ENCODE data around the gene CACNA1A. TPM values are rescaled to one million over a fixed set of nuclear protein-coding genes. Genes with fewer than 3 reads are reported as not detected.

The CACNA1A gene
- total and polyA plus RNA-seq, 2 experiments from 2014 or later, result 3.0 to 8.5 TPM

- no peak for DNase-seq
- Histone ChIP-seq H3K79me2 (ENCODE audit: insufficient read depth) (no peaks in the 10 kb centered on the region), H2AFZ (no peak overlapping the region), H3K27me3 (replicated peaks; ENCODE audit: insufficient read depth) (no peaks in the 10 kb centered on the region), H3K36me3 (ENCODE audit: low read depth) (no peaks in the 10 kb centered on the region), H3K4me3 (no peak overlapping the region), H3K9ac (no peak overlapping the region), H3F3A (ENCODE audit: insufficient read depth) (no peaks in the 10 kb centered on the region), H3K4me1 (ENCODE audit: insufficient read depth) (no peaks in the 10 kb centered on the region), H3K9me3 (ENCODE audit: low read depth) (no peaks in the 10 kb centered on the region), H3K9me2 (ENCODE audit: insufficient read depth) (no peaks in the 10 kb centered on the region), H3K27ac (no peak overlapping the region), H4K20me1 (ENCODE audit: insufficient read depth) (peaks cover 4% of the 10 kb centered on the region; the same call in 1 of the 2 replicates), H3K4me2 (ENCODE audit: unreplicated experiment) (no peak overlapping the region)
- in situ Hi-C loops (cut with MboI), result no loop called here
- 27 to 34% methylated on average over 7 of the region's 7 CpGs for WGBS, 2 experiments (ENCODE audit: low coverage in 1 of 2, low lambda C conversion rate in 2 of 2, missing lambda C conversion rate in 2 of 2)
- TF ChIP-seq EZH2 (IDR thresholded peaks at IDR 0.05; ENCODE audit: insufficient read depth, poor library complexity, severe bottlenecking) (no peak), EZH2phosphoT487 (IDR thresholded peaks at IDR 0.05; ENCODE audit: insufficient read depth, low read depth) (no peak)
Observed at GRCh38 chr19:13460045-13460444, 46.2 kb downstream of the CACNA1A start.

- Histone ChIP-seq H3K9ac (no peak overlapping the region), H3K79me2 (ENCODE audit: insufficient read depth) (no peaks in the 10 kb centered on the region), H3K27ac (no peak overlapping the region), H3K4me1 (ENCODE audit: insufficient read depth) (no peaks in the 10 kb centered on the region), H3K9me3 (ENCODE audit: low read depth) (no peaks in the 10 kb centered on the region), H3K4me2 (ENCODE audit: unreplicated experiment) (no peak overlapping the region), H3K4me3 (no peak overlapping the region), H4K20me1 (ENCODE audit: insufficient read depth) (peaks cover 4% of the 10 kb centered on the region; the same call in 1 of the 2 replicates), H2AFZ (no peak overlapping the region), H3K9me2 (ENCODE audit: insufficient read depth) (no peaks in the 10 kb centered on the region), H3K27me3 (replicated peaks; ENCODE audit: insufficient read depth) (no peaks in the 10 kb centered on the region), H3K36me3 (ENCODE audit: low read depth) (no peaks in the 10 kb centered on the region), H3F3A (ENCODE audit: insufficient read depth) (no peaks in the 10 kb centered on the region)
- TF ChIP-seq EZH2 (IDR thresholded peaks at IDR 0.05; ENCODE audit: insufficient read depth, poor library complexity, severe bottlenecking) (no peak), EZH2phosphoT487 (IDR thresholded peaks at IDR 0.05; ENCODE audit: insufficient read depth, low read depth) (no peak)
- in situ Hi-C loops (cut with MboI), result no loop called here
- 60 to 65% methylated on average over 10 of the region's 10 CpGs for WGBS, 2 experiments (ENCODE audit: low coverage in 1 of 2, low lambda C conversion rate in 2 of 2, missing lambda C conversion rate in 2 of 2)
- DNase-seq, result no peak
Observed at GRCh38 chr19:13459351-13459750, 46.9 kb downstream of the CACNA1A start.

GRCh38 chr19:13451434-13451995 lies 54.8 kb downstream of the CACNA1A start:
- no peak overlapping the region for H3K4me2 ChIP-seq (ENCODE audit: unreplicated experiment)
- no peaks in the 10 kb centered on the region for H3K4me1 ChIP-seq (ENCODE audit: insufficient read depth)
- H3K79me2 ChIP-seq (ENCODE audit: insufficient read depth), result no peaks in the 10 kb centered on the region
- H3K27ac ChIP-seq, result no peak overlapping the region
- H3K36me3 ChIP-seq (ENCODE audit: low read depth), result peaks cover 12% of the 10 kb centered on the region; the same call in 1 of the 2 replicates
- no peaks in the 10 kb centered on the region for H3K9me2 ChIP-seq (ENCODE audit: insufficient read depth)
- WGBS, 2 experiments (ENCODE audit: low coverage in 1 of 2, low lambda C conversion rate in 2 of 2, missing lambda C conversion rate in 2 of 2), result 50 to 61% methylated on average over 4 of the region's 4 CpGs
- H3K9me3 ChIP-seq (ENCODE audit: low read depth), result no peaks in the 10 kb centered on the region
- H2AFZ ChIP-seq, result no peak overlapping the region
- H3F3A ChIP-seq (ENCODE audit: insufficient read depth), result no peaks in the 10 kb centered on the region
- H4K20me1 ChIP-seq (ENCODE audit: insufficient read depth), result no peaks in the 10 kb centered on the region
- H3K4me3 ChIP-seq, result no peak overlapping the region
- H3K27me3 ChIP-seq (replicated peaks; ENCODE audit: insufficient read depth), result no peaks in the 10 kb centered on the region
- TF ChIP-seq EZH2phosphoT487 (IDR thresholded peaks at IDR 0.05; ENCODE audit: insufficient read depth, low read depth), result no peak
- TF ChIP-seq EZH2 (IDR thresholded peaks at IDR 0.05; ENCODE audit: insufficient read depth, poor library complexity, severe bottlenecking), result no peak
- no peak overlapping the region for H3K9ac ChIP-seq
- no peak for DNase-seq
- in situ Hi-C loops (cut with MboI), result no loop called here

DNA sequence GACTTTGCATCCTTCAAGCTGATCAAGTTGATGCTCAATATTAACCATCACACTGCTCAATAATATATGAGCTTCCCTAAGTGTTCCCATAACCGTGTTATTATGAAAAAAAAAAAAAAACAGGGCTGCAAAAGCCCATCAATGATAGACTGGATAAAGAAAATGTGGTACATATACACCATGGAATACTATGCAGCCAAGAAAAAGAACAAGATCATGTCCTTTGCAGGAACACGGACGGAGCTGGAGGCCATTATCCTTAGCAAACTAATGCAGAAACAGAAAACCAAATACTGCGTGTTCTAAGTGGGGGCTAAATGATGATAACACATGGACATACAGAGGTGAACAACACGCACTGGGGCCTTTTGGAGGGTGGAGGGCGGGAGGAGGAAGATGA lies 58.3 kb downstream of the CACNA1A start:
- H3K9me2 ChIP-seq (ENCODE audit: insufficient read depth), result no peaks in the 10 kb centered on the region
- H3K27ac ChIP-seq, result no peak overlapping the region
- H4K20me1 ChIP-seq (ENCODE audit: insufficient read depth), result no peaks in the 10 kb centered on the region
- WGBS, 2 experiments (ENCODE audit: low coverage in 1 of 2, low lambda C conversion rate in 2 of 2, missing lambda C conversion rate in 2 of 2), result 51 to 54% methylated on average over 6 of the region's 6 CpGs
- DNase-seq, result no peak
- in situ Hi-C loops (cut with MboI), result no loop called here
- H3K4me2 ChIP-seq (ENCODE audit: unreplicated experiment), result no peak overlapping the region
- no peak for TF ChIP-seq EZH2 (IDR thresholded peaks at IDR 0.05; ENCODE audit: insufficient read depth, poor library complexity, severe bottlenecking)
- TF ChIP-seq EZH2phosphoT487 (IDR thresholded peaks at IDR 0.05; ENCODE audit: insufficient read depth, low read depth), result no peak
- H3K9ac ChIP-seq, result no peak overlapping the region
- H3K9me3 ChIP-seq (ENCODE audit: low read depth), result no peaks in the 10 kb centered on the region
- H3K27me3 ChIP-seq (replicated peaks; ENCODE audit: insufficient read depth), result no peaks in the 10 kb centered on the region
- H3K79me2 ChIP-seq (ENCODE audit: insufficient read depth), result no peaks in the 10 kb centered on the region
- no peaks in the 10 kb centered on the region for H3K4me1 ChIP-seq (ENCODE audit: insufficient read depth)
- H3K4me3 ChIP-seq, result no peak overlapping the region
- no peaks in the 10 kb centered on the region for H3F3A ChIP-seq (ENCODE audit: insufficient read depth)
- peaks cover 12% of the 10 kb centered on the region; the same call in 1 of the 2 replicates for H3K36me3 ChIP-seq (ENCODE audit: low read depth)
- no peak overlapping the region for H2AFZ ChIP-seq

All from GM23248 (cell line).